Measurements from ENCODE around the gene GHR.
"Not testable (repeated sequence)": the region's sequence is repeated elsewhere in the genome, so short reads cannot be mapped to it uniquely, and the experiment has no call there.

Gene GHR

GRCh38 chr5:42703238-42703637 lies 280.0 kb downstream of the GHR start:
- Histone ChIP-seq H3K36me3 (replicated peaks) (no peaks in the 10 kb centered on the region), H3K27ac (no peak overlapping the region), H3K4me3 (ENCODE audit: low read depth, low read length) (no peak overlapping the region), H3K27me3 (replicated peaks) (no peaks in the 10 kb centered on the region)
- DNase-seq = no peak
- no peak for TF ChIP-seq CTCF (IDR thresholded peaks at IDR 0.05; ENCODE audit: low read depth, low read length, missing control alignments)
- in situ Hi-C loops (cut with HindIII; ENCODE audit: low pct_ligation_motif_present, low sequenced_read_pairs) = no loop called here

GRCh38 chr5:42715785-42716184 lies 292.5 kb downstream of the GHR start:
- TF ChIP-seq CTCF (IDR thresholded peaks at IDR 0.05; ENCODE audit: low read depth, low read length, missing control alignments) = no peak
- DNase-seq = peak; percentile 2
- in situ Hi-C loops (cut with HindIII; ENCODE audit: low pct_ligation_motif_present, low sequenced_read_pairs) = no loop called here
- Histone ChIP-seq H3K27ac (no peak overlapping the region), H3K36me3 (replicated peaks) (no peaks in the 10 kb centered on the region), H3K27me3 (replicated peaks) (no peaks in the 10 kb centered on the region), H3K4me3 (ENCODE audit: low read depth, low read length) (no peak overlapping the region)

- peak; percentile 70 for DNase-seq
- no peak for TF ChIP-seq CTCF (IDR thresholded peaks at IDR 0.05; ENCODE audit: low read depth, low read length, missing control alignments)
- in situ Hi-C loops (cut with HindIII; ENCODE audit: low pct_ligation_motif_present, low sequenced_read_pairs) = no loop called here
- no peaks in the 10 kb centered on the region for H3K27me3 ChIP-seq (replicated peaks)
- no peaks in the 10 kb centered on the region for H3K36me3 ChIP-seq (replicated peaks)
- no peak overlapping the region for H3K4me3 ChIP-seq (ENCODE audit: low read depth, low read length)
- no peak overlapping the region for H3K27ac ChIP-seq
Measured at GRCh38 chr5:42718591-42718990, 295.4 kb downstream of the GHR start.

- no peak for TF ChIP-seq CTCF (IDR thresholded peaks at IDR 0.05; ENCODE audit: low read depth, low read length, missing control alignments)
- Histone ChIP-seq H3K36me3 (replicated peaks) (no peaks in the 10 kb centered on the region), H3K27ac (no peak overlapping the region), H3K4me3 (ENCODE audit: low read depth, low read length) (no peak overlapping the region), H3K27me3 (replicated peaks) (no peaks in the 10 kb centered on the region)
- in situ Hi-C loops (cut with HindIII; ENCODE audit: low pct_ligation_motif_present, low sequenced_read_pairs) = no loop called here
- no peak for DNase-seq
Measured at GRCh38 chr5:42719034-42719433, 295.8 kb downstream of the GHR start.

GRCh38 chr5:42720251-42720650 lies 297.0 kb downstream of the GHR start:
- in situ Hi-C loops (cut with HindIII; ENCODE audit: low pct_ligation_motif_present, low sequenced_read_pairs) = no loop called here
- no peaks in the 10 kb centered on the region for H3K27me3 ChIP-seq (replicated peaks)
- no peak for DNase-seq
- H3K27ac ChIP-seq = no peak overlapping the region
- no peak overlapping the region for H3K4me3 ChIP-seq (ENCODE audit: low read depth, low read length)
- no peak for TF ChIP-seq CTCF (IDR thresholded peaks at IDR 0.05; ENCODE audit: low read depth, low read length, missing control alignments)
- no peaks in the 10 kb centered on the region for H3K36me3 ChIP-seq (replicated peaks)

GRCh38 chr5:42721484-42721883 lies 298.2 kb downstream of the GHR start:
- TF ChIP-seq CTCF (IDR thresholded peaks at IDR 0.05; ENCODE audit: low read depth, low read length, missing control alignments) = no peak
- Histone ChIP-seq H3K27ac (no peak overlapping the region), H3K4me3 (ENCODE audit: low read depth, low read length) (no peak overlapping the region), H3K27me3 (replicated peaks) (no peaks in the 10 kb centered on the region), H3K36me3 (replicated peaks) (no peaks in the 10 kb centered on the region)
- in situ Hi-C loops (cut with HindIII; ENCODE audit: low pct_ligation_motif_present, low sequenced_read_pairs) = no loop called here
- no peak for DNase-seq

GRCh38 chr5:42734531-42735058 lies 311.4 kb downstream of the GHR start:
- H3K36me3 ChIP-seq (replicated peaks); H3K4me3 ChIP-seq (ENCODE audit: low read depth, low read length); H3K27ac ChIP-seq; in situ Hi-C loops (cut with HindIII; ENCODE audit: low pct_ligation_motif_present, low sequenced_read_pairs); DNase-seq; H3K27me3 ChIP-seq (replicated peaks): not testable (repeated sequence)
